ES-I3 (cell line): Measurements from ENCODE around the gene TMCC1.

ENCODE experiments used
- H3K36me3 ChIP-seq: 2 replicates; pipeline ENCODE4 v1.6.1; 2013; ENCODE audit warnings: mild to moderate bottlenecking, low read length, control low read depth, moderate library complexity; ENCODE audit not compliant: insufficient read depth
- H3K4me1 ChIP-seq: 2 replicates; pipeline ENCODE4 v1.6.1; 2013; ENCODE audit warnings: mild to moderate bottlenecking, control low read depth, low read length; ENCODE audit not compliant: insufficient read depth
- H3K9ac ChIP-seq: 2 replicates; pipeline ENCODE4 v1.6.1; 2013; ENCODE audit warnings: low read depth, mild to moderate bottlenecking, low read length, moderate library complexity
- H3K9me3 ChIP-seq: 2 replicates; pipeline ENCODE4 v1.6.1; 2013; ENCODE audit warnings: mild to moderate bottlenecking, low read length, moderate library complexity; ENCODE audit not compliant: control insufficient read depth, insufficient read depth

TMCC1 gene

GRCh38 chr3:129732200-129732876, 161.2 kb downstream of the TMCC1 start:
- Histone ChIP-seq H3K9ac (no peak overlapping the region), H3K36me3 (no peaks in the 10 kb centered on the region), H3K4me1 (peaks cover 21% of the 10 kb centered on the region)

GRCh38 chr3:129727707-129728106, 165.8 kb downstream of the TMCC1 start:
- no peaks in the 10 kb centered on the region for H3K36me3 ChIP-seq
- no peak overlapping the region for H3K9ac ChIP-seq
- peaks cover 28% of the 10 kb centered on the region for H3K4me1 ChIP-seq
- H3K9me3 ChIP-seq = no peaks in the 10 kb centered on the region

More at GRCh38 chr3:129732200-129732876, 161.2 kb downstream of the TMCC1 start:
- H3K9me3 ChIP-seq = no peaks in the 10 kb centered on the region

DNA sequence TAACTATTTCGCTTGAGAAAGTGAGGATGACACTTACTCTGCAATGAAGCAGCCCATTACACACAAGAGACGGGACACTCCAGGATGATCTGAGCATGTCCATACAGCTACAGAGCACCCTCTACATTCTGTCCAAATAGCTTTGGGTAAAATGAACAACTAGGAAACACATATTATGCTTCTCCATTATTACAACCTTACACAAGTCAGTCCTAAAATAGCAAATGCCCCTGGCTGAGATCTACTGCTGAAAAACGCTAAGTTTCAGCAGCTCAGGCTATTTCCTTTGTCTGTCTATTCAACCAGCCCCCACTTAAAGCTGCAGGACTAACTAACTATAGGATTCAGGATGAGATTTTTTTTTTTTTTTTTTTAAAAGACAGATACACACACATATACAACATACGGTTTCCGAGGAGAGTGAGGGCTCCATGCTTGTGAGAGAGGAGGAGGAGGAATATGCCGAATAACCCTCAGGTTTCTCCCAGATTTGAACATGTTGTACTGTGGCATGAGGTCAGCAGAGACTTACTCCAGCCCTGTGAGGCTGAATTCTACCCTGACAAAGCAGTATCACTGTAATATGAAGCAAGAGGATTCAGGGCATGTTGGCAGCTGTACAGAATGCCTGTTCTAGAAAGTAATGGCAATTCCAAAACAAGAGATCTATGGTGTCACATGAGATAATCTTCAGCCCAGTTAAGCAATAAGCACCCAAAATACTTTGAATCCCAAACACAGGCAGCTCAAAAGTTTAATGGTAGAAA, 169.8 kb downstream of the TMCC1 start:
- Histone ChIP-seq H3K4me1 (peaks cover 34% of the 10 kb centered on the region), H3K9ac (no peak overlapping the region), H3K36me3 (no peaks in the 10 kb centered on the region), H3K9me3 (no peaks in the 10 kb centered on the region)

DNA sequence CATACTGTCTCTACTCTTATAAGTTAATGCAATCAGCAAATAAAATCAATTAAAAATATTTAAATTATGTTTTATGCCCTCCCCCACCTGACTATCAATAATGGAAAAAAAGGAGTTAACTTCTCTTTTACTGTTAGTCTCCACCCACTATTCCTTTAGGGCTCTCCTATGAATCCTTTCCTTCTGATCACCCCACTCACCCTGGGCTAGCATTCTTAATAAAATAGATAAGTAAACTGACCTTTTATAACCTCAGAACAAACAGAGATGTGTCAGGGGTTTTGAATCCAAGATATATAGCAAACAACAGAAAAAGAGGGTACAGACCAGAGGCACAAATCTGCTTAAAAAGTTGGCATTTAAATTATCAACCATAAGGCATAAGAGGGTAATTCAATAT, 171.0 kb downstream of the TMCC1 start:
- H3K9ac ChIP-seq = no peak overlapping the region
- H3K36me3 ChIP-seq = no peaks in the 10 kb centered on the region
- peaks cover 42% of the 10 kb centered on the region for H3K4me1 ChIP-seq
- no peaks in the 10 kb centered on the region for H3K9me3 ChIP-seq

- no peaks in the 10 kb centered on the region for H3K36me3 ChIP-seq
- H3K4me1 ChIP-seq = peaks cover 34% of the 10 kb centered on the region
- no peak overlapping the region for H3K9ac ChIP-seq
- H3K9me3 ChIP-seq = no peaks in the 10 kb centered on the region
These were observed 175.3 kb downstream of the TMCC1 start for GRCh38 chr3:129718201-129718600.

- Histone ChIP-seq H3K9ac (no peak overlapping the region), H3K4me1 (peaks cover 29% of the 10 kb centered on the region), H3K9me3 (no peaks in the 10 kb centered on the region), H3K36me3 (no peaks in the 10 kb centered on the region)
These were observed 177.7 kb downstream of the TMCC1 start for GRCh38 chr3:129715854-129716253.

- Histone ChIP-seq H3K36me3 (no peaks in the 10 kb centered on the region), H3K9me3 (no peaks in the 10 kb centered on the region), H3K9ac (no peak overlapping the region), H3K4me1 (peaks cover 1% of the 10 kb centered on the region; the same call in 1 of the 2 replicates)
These were observed 185.1 kb downstream of the TMCC1 start for GRCh38 chr3:129708328-129708861.

GRCh38 chr3:129705274-129705673, 188.2 kb downstream of the TMCC1 start:
- Histone ChIP-seq H3K9me3 (no peaks in the 10 kb centered on the region), H3K9ac (no peak overlapping the region), H3K36me3 (no peaks in the 10 kb centered on the region), H3K4me1 (peaks cover 15% of the 10 kb centered on the region)

GRCh38 chr3:129703913-129704312, 189.6 kb downstream of the TMCC1 start:
- peaks cover 15% of the 10 kb centered on the region for H3K4me1 ChIP-seq
- no peaks in the 10 kb centered on the region for H3K9me3 ChIP-seq
- no peak overlapping the region for H3K9ac ChIP-seq
- no peaks in the 10 kb centered on the region for H3K36me3 ChIP-seq

DNA sequence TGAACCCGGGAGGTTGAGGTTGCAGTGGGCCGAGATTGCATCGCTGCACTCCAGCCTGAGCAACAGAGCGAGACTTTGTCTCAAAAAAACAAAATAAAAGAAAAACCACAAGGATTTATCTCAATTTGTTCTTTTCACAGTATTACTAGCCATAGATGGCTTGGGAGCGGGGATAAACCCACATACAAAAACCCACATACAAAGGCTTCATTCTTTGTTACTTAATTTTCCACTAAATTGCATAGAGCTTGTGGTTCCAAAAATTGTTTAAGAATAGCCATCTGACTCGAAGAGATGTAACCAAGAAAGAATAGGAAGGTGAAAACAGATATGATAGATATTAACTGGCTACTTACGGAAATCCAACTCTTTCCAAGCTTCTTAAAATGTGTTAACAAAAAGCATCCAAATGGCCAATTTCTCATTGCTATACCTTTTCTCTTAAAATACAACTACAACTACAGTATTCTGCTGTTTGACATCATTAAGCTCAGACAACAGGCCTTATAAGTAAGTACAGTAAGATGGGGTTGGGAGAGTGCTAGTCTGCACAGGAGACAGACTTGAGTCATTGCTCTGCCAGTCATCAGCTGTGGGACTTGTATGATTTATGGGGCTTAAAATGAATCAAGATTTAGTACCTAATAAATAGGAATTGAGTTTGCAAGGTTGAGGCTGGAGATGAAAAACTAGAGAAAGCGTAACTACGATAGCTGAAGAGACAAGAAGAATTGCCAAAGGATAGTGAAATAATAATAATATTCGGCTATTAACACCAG, 190.4 kb downstream of the TMCC1 start:
- no peak overlapping the region for H3K9ac ChIP-seq
- peaks cover 15% of the 10 kb centered on the region for H3K4me1 ChIP-seq
- H3K9me3 ChIP-seq = no peaks in the 10 kb centered on the region
- no peaks in the 10 kb centered on the region for H3K36me3 ChIP-seq

- no peaks in the 10 kb centered on the region; the same call in 1 of the 2 replicates for H3K36me3 ChIP-seq
- H3K9ac ChIP-seq = no peak overlapping the region
- peaks cover 14% of the 10 kb centered on the region for H3K9me3 ChIP-seq
These were observed 192.3 kb downstream of the TMCC1 start for GRCh38 chr3:129701161-129701560.

GRCh38 chr3:129699612-129700011, 193.9 kb downstream of the TMCC1 start:
- Histone ChIP-seq H3K9me3 (peaks cover 14% of the 10 kb centered on the region), H3K9ac (no peak overlapping the region), H3K4me1 (peaks cover 15% of the 10 kb centered on the region), H3K36me3 (no peaks in the 10 kb centered on the region; the same call in 1 of the 2 replicates)

More at GRCh38 chr3:129701161-129701560, 192.3 kb downstream of the TMCC1 start:
- peaks cover 15% of the 10 kb centered on the region for H3K4me1 ChIP-seq

DNA sequence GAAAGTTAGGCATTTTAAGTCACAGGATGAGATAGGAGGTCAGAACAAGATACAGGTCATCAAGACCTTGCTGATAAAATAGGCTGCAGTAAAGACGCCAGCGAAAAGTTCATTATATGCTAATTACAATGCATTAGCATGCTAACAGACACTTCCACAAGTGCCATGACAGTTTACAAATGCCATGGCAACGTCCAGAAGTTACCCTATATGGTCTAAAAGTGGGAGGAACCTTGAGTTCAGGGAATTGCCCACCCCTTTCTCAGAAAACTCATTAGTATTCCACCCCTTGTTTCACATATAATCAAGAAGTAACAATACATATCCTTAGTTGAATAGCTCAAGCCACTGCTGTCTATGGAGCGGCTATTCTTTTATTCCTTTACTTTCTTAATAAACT, 194.3 kb downstream of the TMCC1 start:
- H3K9ac ChIP-seq = no peak overlapping the region
- peaks cover 15% of the 10 kb centered on the region for H3K4me1 ChIP-seq
- H3K9me3 ChIP-seq = peaks cover 14% of the 10 kb centered on the region
- H3K36me3 ChIP-seq = no peaks in the 10 kb centered on the region; the same call in 1 of the 2 replicates
